HG03442 (cell line): ENCODE measurements around the gene CAMKK2.
"Not testable (repeated sequence)": the region's sequence is repeated elsewhere in the genome, so short reads cannot be mapped to it uniquely, and the experiment has no call there.

ENCODE experiments used
- ATAC-seq: cut with Tn5 transposase; IDR thresholded peaks from one replicate; pipeline ENCODE4 v1.9.1; 2021; ENCODE audit warnings: mild to moderate bottlenecking, moderate library complexity; ENCODE audit not compliant: unreplicated experiment

The CAMKK2 gene

DNA sequence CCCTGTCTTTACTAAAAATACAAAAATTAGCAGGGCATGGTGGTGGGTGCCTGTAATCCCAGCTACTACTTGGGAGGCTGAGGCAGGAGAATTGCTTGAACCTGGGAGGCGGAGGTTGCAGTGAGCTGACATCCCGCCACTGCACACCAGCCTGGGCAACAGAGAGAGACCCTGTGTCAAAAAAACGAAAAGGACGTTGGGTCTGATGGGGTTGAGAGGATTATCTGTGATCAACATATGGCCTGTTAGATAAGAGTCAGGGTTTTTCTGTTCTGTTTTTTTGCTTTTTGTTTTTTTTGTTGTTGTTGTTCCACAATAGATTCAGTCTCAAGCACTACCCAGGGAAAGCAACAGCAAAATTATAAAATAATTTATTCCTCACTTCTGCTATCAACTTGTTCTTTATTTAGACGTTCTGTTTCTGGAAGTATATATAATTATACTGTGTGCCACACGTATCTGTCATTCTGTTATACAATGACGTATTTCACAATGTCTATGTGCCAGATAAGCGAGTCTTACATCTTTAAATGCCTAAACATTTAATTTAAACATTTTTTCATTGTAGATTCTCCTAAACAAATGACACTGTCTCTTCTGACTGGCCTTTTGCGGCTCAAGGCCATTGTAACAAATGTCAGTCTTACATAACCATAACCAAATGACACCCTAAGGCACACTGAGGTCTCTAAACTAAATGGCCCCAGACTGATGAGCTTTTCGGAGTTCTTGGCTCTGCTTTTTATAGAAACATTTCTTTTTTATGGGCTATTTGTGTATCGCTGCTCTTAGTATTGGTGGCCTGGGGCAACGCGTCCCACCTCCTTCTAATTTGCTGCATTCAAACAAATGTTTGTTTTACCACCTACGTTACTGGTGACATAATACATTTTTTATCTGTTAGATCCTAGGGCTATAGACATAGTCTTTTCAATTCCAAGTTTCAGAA is 93.8 kb downstream of the CAMKK2 start:
- no peak for ATAC-seq

DNA sequence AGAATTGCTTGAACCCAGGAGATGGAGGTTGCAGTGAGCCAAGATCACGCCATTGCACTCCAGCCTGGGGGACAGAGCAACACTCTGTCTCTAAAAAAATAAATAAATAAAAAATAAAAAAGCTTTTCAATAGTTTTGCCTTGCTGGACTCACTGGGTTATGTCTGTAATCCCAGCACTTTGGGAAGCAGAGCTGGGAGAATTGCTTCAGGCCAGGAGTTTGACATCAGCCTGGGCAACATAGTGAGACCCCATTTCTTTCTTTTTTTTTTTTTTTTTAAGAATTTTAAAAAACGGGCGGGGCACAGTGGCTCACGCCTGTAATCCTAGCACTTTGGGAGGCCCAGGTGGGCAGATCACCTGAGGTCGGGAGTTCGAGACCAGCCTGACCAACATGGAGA is 95.4 kb downstream of the CAMKK2 start:
- not testable (repeated sequence) for ATAC-seq

DNA sequence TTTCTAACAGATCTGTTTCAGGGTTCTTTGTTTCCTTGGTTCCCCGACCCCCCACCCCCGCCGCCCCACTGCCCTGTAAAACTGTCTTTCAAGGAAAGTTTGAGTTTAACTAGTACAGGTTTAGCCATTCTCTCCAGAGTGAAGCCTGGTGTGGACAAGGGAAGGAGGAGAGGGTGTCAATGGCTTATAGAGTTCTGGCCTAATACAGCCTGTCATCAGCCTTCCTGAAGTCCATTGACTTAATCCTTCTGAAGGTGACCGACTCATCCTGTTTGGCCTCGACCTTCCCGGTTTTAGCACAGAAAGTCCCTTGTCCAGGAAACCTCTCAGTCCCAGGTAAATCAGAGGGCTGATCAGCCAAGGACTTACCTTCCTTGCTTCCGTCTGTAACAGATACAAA is 97.6 kb downstream of the CAMKK2 start:
- ATAC-seq: no peak

DNA sequence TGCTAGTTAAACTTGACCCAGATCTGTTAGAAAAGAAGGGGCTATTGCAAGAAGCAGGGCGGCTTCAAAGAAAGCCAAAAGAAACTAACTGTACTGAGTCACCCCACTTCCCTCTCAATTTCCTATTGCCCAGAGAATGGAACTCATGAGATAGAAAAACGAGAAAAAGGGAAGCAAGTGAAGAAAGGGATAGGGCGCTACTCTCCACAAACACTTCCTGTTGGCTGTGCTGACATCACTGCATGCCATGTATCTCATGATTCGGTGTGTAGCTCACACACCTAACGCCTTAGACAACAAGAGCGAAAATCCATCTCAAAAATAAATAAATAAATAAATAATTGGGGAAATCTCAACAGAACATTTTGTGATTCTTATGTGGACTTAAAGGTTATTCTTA is 99.6 kb downstream of the CAMKK2 start:
- no peak for ATAC-seq

DNA sequence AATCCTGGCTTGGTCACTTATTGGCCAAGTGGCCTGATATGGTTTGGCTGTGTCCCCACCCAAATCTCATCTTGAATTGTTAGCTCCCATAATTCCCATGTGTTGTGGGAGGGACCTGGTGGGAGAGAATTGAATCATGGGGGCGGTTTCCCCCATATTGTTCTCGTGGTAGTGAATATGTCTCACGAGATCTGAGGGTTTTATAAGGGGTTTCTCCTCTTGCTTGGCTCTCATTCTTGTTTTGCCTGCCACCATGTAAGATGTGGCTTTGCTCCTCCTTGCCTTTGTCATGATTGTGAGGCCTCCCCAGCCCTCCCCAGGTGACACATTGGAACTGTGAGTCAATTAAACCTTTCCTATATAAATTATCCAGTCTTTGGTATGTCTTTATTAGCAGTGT is 105.4 kb downstream of the CAMKK2 start:
- ATAC-seq: no peak

DNA sequence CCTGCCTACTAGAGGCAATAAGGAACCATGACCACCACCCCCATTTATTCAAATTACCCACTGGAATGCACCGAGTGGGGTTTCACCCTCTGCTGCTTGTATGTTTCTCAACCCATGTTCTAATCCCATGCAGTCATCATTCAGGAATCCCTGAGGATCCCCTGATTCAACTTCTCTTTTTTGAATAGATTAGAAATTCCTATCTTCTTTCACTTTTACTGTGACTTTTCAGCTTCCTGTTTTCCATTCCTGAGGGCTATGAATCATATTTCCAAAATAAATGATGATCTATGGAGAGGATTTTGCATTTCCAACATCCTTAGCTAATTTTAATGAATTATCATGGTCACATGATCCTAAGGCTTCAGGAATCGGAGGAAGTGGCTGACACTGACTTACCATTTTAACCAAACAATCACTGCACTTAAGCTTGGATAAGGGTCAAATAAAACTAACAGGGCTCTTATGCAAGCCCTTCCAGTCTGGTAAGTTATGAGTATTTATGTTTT is 105.9 kb downstream of the CAMKK2 start:
- no peak for ATAC-seq

DNA sequence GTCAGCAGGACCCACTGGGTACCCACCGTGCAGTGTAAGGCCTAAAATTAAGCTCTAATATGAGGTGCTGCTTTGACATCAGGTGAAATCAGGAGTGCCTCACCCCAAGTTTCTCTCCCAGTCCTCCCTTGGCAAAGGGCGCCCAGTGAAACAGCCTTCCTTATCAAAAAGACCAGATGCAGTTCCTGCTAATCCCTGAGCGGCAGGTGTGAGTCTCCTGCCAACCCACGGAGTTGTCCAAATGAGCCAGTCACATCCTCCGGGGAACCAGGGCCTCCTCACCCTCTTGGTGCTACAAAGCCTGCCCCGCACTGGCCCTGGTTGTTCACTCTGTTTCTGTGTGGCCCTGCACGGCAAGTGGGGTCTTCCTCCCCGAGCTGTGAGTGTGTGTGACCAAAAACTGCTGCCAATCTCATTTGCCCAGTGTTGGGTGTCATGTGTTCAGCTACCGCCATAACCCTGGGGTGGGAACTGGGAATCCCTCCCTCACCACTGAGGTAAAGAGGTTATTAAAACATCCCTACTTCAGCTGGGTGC is 106.8 kb downstream of the CAMKK2 start:
- ATAC-seq: no peak

DNA sequence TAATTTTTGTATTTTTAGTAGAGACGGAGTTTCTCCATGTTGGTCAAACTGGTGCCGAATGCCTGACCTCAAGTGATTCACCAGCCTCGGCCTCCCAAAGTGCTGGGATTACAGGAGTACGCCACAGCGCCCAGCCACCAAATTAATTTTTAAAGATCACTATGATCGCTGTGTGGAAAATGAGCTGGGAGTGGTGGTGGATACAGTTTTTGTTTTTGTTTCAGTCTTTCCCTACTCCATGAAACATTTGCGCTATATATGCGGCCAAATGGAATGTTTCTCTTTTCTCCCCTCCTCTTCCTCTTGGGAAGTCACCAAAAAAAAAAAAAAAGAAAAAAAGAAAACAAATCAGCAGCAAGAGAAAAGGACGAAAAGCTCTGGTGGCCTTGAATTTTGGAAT is 107.4 kb downstream of the CAMKK2 start:
- no peak for ATAC-seq

DNA sequence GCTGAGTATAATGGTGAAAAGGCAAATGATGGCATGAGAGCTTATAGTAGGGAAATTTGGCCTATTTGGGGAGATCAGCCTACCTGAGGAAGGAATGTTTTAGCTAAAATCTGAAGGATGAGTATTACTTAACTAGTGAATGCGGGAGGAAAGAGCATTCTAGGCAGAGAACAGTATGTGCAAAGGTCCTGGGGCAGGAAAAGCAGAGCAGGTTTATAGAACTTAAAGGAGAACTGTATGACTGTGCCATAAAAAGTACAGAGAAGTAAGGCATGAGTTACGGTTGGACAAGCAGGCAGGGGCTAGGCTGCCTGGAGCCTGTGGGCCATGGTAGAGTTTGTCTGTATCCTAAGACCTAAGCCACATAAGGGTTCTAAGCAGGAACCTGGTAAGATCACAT is 108.3 kb downstream of the CAMKK2 start:
- no peak for ATAC-seq
